ENCODE data around the gene SUCLA2.
"Not testable (repeated sequence)": the region's sequence is repeated elsewhere in the genome, so short reads cannot be mapped to it uniquely, and the experiment has no call there.

Gene SUCLA2

DNA sequence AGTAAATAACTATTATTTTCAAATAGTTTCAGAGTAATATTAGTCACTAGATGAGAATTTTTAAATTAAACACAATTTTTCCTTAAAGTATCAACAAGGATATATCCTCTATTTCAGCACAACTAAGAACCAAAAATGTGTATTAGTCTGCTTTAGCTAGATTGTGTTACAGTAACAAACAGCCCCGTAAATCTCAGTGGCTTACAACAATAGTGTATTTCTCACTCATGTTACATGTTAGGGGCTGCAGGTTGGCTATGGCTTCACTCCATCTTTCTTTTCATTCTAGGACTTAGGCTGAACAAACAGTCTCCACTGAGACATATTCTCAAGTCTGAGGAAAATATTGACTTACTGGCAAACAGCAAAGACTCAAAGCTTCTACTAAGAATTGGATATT lies 11.6 kb upstream of the SUCLA2 start:
- no peak overlapping the region for H3K4me3 ChIP-seq (ENCODE audit: low read depth, low read length)
- TF ChIP-seq, protein P1, sequence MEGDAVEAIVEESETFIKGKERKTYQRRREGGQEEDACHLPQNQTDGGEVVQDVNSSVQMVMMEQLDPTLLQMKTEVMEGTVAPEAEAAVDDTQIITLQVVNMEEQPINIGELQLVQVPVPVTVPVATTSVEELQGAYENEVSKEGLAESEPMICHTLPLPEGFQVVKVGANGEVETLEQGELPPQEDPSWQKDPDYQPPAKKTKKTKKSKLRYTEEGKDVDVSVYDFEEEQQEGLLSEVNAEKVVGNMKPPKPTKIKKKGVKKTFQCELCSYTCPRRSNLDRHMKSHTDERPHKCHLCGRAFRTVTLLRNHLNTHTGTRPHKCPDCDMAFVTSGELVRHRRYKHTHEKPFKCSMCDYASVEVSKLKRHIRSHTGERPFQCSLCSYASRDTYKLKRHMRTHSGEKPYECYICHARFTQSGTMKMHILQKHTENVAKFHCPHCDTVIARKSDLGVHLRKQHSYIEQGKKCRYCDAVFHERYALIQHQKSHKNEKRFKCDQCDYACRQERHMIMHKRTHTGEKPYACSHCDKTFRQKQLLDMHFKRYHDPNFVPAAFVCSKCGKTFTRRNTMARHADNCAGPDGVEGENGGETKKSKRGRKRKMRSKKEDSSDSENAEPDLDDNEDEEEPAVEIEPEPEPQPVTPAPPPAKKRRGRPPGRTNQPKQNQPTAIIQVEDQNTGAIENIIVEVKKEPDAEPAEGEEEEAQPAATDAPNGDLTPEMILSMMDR (IDR thresholded peaks at IDR 0.05; ENCODE audit: borderline replicate concordance, insufficient read depth, low read depth, low read length): no peak

DNA sequence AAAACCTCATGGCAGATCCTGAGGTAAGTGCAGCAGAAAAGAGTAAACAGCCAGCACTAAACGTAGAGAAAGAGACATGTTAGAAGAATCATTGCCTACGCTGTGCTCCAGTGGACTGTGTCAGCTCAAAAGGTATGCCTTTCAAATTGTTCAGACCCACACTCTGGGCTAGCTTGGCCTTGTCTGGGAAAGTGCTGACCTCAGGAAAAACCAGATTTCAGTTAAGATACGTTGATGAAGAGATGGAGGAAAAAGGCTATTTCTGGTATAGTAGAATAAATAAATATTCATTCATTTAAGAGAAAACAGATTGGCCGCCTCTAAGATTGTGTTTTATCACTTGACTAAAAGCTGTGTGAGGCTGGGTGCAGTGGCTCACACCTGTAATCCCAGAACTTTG lies 9.6 kb upstream of the SUCLA2 start:
- H3K4me3 ChIP-seq (ENCODE audit: low read depth, low read length): no peak overlapping the region
- TF ChIP-seq, protein P1 (IDR thresholded peaks at IDR 0.05; ENCODE audit: borderline replicate concordance, insufficient read depth, low read depth, low read length): no peak

DNA sequence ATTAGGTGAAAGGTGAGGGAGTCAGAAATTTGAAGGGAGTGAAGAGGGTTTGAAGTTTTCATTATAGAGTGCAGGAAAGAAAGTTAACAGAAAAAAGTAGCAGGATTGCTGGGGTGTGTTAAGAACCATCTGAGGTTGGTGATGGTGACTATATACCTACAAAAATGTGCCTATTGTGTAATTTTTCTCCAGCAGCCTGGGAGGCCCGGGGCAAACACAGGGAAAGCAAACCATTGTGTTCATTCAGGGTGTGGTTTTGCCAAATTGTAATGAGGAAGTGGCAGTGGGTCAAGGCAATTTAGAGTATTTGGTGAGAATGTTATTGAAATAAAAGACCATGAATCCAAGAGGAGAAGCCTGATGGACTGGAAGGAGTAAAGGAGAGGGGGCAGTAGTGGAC lies 8.2 kb upstream of the SUCLA2 start:
- TF ChIP-seq, protein P1 (IDR thresholded peaks at IDR 0.05; ENCODE audit: borderline replicate concordance, insufficient read depth, low read depth, low read length): no peak
- H3K4me3 ChIP-seq (ENCODE audit: low read depth, low read length): no peak overlapping the region

DNA sequence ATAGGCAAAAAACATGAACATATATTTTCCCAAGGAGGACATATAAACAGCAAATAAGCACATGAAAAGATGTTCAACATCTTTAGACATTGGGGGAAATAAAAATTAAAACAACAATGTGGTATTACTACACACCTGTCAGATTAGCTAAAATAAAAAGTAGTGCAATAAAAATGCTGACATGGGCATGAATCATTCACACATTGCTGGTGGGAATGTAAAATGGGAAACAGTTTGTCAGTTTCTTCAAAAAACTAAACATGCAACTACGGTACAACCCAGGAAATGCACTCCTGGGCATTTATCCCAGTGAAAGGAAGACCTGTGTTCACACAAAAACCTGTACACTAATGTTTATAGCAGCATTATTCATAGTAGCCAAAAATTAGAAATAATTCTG lies 5.3 kb upstream of the SUCLA2 start:
- TF ChIP-seq, protein P1 (IDR thresholded peaks at IDR 0.05; ENCODE audit: borderline replicate concordance, insufficient read depth, low read depth, low read length): no peak

DNA sequence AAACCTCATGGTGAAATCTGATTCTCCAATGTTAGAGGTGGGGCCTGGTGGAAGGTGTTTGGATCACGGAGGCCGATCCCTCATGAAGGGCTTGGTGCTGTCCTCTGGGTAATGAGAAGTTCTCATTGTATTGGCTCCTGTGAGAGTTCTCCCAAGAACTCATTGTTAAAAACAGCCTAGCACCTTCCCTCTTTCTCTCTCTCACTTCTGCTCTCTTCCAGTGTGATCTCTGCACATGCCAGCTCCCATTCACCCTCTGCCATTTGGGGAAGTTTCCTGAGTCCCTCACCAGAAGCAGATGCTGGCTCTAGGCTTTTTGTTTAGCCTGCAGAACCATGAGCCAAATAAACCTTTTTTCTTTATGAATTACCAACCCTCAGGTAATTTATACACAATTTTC lies 3.1 kb upstream of the SUCLA2 start:
- no peak overlapping the region for H3K4me3 ChIP-seq (ENCODE audit: low read depth, low read length)
- TF ChIP-seq, protein P1 (IDR thresholded peaks at IDR 0.05; ENCODE audit: borderline replicate concordance, insufficient read depth, low read depth, low read length): no peak

More for the DNA sequence above, 5.3 kb upstream of the SUCLA2 start:
- H3K4me3 ChIP-seq (ENCODE audit: low read depth, low read length): no peak overlapping the region

DNA sequence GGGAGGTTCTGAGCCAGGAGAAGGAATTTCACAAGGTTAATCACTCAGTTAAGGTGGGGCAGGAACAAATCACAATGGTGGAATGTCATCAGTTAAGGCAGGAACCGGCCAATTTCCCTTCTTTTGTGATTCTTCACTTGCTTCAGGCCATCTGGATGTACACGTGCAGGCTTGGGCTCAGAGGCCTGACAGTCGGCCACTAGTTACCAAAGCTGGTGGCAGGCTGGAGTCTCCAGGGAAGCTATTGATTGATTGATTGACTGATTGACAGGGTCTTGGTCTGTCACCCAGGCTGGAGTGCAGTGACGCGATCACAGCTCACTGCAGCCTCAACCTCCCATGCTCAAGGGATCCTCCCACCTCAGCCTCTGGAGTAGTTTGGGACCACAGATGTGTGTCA lies 926 bp upstream of the SUCLA2 start:
- H3K4me3 ChIP-seq (ENCODE audit: low read depth, low read length): not testable (repeated sequence)

DNA sequence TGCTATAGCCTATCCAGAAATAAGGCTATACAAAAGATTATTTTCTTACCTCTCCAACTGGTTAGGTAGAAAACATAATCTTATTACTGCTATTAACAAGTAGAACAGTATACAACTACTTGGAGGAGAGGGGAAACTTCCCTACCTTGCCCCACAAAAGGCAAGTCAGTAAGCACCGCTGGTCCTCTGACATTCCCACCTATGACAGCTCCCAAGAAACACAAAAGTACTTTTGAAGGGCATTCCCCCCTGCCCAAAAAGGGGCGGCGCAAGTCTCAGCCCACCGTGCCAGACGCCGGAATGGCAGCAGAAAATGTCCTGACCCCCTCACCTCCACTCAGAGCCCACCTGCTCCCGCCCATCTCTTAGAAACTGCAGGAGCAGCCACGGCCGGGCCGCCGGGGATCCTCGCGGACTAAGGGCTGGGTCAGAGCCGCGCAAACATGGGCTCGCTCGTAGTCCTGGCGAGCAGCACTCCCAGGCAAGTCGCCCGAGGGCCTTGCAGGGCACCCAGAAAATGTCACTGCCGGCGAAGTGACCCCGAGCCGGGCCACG lies 437 bp downstream of the SUCLA2 start:
- peak overlapping the region; percentile 83 for H3K4me3 ChIP-seq (ENCODE audit: low read depth, low read length)
- TF ChIP-seq, protein P1 (IDR thresholded peaks at IDR 0.05; ENCODE audit: borderline replicate concordance, insufficient read depth, low read depth, low read length): no peak

DNA sequence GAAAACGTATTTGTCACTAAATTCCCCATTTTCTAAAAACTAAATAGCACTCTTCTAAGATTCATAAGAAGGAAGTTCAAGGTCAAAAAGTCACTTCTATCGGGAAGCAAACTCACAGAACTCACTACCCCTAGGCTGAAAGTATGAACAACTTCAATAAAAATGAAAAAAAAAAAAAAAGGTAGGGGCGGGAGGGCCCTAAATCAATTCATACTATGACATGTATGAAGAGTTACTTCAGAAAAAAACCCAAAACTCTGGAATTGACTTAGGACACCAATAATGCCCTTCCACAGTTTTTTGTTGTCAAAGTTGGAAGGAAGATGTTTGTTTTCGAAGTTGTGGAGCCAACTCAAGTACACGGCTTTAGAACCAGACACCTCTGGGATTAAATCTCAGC lies 1.1 kb downstream of the SUCLA2 start:
- H3K4me3 ChIP-seq (ENCODE audit: low read depth, low read length): peak overlapping the region; percentile 83
- TF ChIP-seq, protein P1 (IDR thresholded peaks at IDR 0.05; ENCODE audit: borderline replicate concordance, insufficient read depth, low read depth, low read length): no peak
